Tibial artery (tissue), 4 donors: ENCODE measurements around the gene KIAA2012.
A peak's percentile ranks its signal among the peaks of the same experiment; 100 is the strongest.

ENCODE experiments used
- DNase-seq, 2 donors: peaks; one replicate each; pipeline ENCODE4 v3.0.0-alpha.2; 2019
- H3K27ac ChIP-seq, 2 donors: fragments of 200-600 bp; sonication (generic) in 1 of 2; 1 replicate in 1 of 2; 2 replicates in 1 of 2; pipeline ENCODE4 v1.5.1; 2018 to 2019; ENCODE audit warnings: mild to moderate bottlenecking in 1 of 2
- H3K27me3 ChIP-seq, 2 donors: fragments of 200-600 bp; sonication (generic) in 1 of 2; one replicate each; pipeline versions ENCODE4 v1.5.1 to v1.6.0; 2016 to 2019
- H3K36me3 ChIP-seq, 3 donors: fragments of 200-600 bp; sonication (generic) in 2 of 3; one replicate each; pipeline ENCODE4 v1.5.1; 2016 to 2019; ENCODE audit warnings: mild to moderate bottlenecking in 2 of 3
- H3K4me1 ChIP-seq, 4 donors: fragments of 200-600 bp; sonication (generic) in 2 of 4; 1 replicate in 3 of 4; 2 replicates in 1 of 4; pipeline ENCODE4 v1.5.1; 2016 to 2019
- H3K4me3 ChIP-seq, 2 donors: fragments of 200-600 bp; sonication (generic) in 1 of 2; 1 replicate in 1 of 2; 2 replicates in 1 of 2; pipeline ENCODE4 v1.5.1; 2018 to 2019; ENCODE audit warnings: mild to moderate bottlenecking in 2 of 2
- H3K9me3 ChIP-seq, 3 donors: fragments of 200-600 bp; sonication (generic) in 1 of 3; one replicate each; pipeline ENCODE4 v1.5.1; 2016 to 2019
- intact Hi-C: fragments of 100-400 bp; cut with DNase I; formaldehyde crosslinking; loops from one replicate; pipeline ENCODE4 v1.15.0; 2023; ENCODE audit warnings: low total_unique reads
- TF ChIP-seq, protein P1 (sequence below), 2 experiments: fragments of 200-600 bp in 1 of 2; fragments of 450-650 bp in 1 of 2; IDR thresholded peaks; one replicate each; pipeline ENCODE4 v1.5.1; 2017 to 2019; ENCODE audit warnings: antibody characterized with exemption in 2 of 2, mild to moderate bottlenecking in 1 of 2, moderate library complexity in 1 of 2

Gene KIAA2012

GRCh38 chr2:202034249-202035088, 38.6 kb upstream of the KIAA2012 start:
- intact Hi-C loops: loop anchor here (5.0 kb wide), 4 partner anchors 143 to 343 kb away; partner anchors contain the start of gene BMPR2
- H3K27me3 ChIP-seq: no peaks in the 10 kb centered on the region

GRCh38 chr2:202035089-202035940, 37.7 kb upstream of the KIAA2012 start:
- Histone ChIP-seq H3K27ac (peak overlapping the region; percentile 99), H3K4me1 (peaks cover 0 to 63% (median 38%) of the 10 kb centered on the region in 4 donors), H3K27me3 (no peaks in the 10 kb centered on the region), H3K9me3 (no peaks in the 10 kb centered on the region), H3K4me3 (peak overlapping the region; percentile 81 to 96), H3K36me3 (no peaks in the 10 kb centered on the region)
- peak; percentile 71 to 85 for DNase-seq
- TF ChIP-seq, protein P1, sequence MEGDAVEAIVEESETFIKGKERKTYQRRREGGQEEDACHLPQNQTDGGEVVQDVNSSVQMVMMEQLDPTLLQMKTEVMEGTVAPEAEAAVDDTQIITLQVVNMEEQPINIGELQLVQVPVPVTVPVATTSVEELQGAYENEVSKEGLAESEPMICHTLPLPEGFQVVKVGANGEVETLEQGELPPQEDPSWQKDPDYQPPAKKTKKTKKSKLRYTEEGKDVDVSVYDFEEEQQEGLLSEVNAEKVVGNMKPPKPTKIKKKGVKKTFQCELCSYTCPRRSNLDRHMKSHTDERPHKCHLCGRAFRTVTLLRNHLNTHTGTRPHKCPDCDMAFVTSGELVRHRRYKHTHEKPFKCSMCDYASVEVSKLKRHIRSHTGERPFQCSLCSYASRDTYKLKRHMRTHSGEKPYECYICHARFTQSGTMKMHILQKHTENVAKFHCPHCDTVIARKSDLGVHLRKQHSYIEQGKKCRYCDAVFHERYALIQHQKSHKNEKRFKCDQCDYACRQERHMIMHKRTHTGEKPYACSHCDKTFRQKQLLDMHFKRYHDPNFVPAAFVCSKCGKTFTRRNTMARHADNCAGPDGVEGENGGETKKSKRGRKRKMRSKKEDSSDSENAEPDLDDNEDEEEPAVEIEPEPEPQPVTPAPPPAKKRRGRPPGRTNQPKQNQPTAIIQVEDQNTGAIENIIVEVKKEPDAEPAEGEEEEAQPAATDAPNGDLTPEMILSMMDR (IDR thresholded peaks at IDR 0.05): peak; percentile 50 to 54
- intact Hi-C loops: loop anchor here (5.0 kb wide), 3 partner anchors 142 to 238 kb away; no protein-coding TSS in a partner anchor

More at GRCh38 chr2:202034249-202035088, 38.6 kb upstream of the KIAA2012 start:
- Histone ChIP-seq H3K27ac (peak overlapping the region; percentile 99), H3K9me3 (no peaks in the 10 kb centered on the region), H3K4me3 (peak overlapping the region; percentile 81 to 96), H3K36me3 (no peaks in the 10 kb centered on the region), H3K4me1 (peaks cover 0 to 55% (median 36%) of the 10 kb centered on the region in 4 donors)
- TF ChIP-seq, protein P1 (IDR thresholded peaks at IDR 0.05): peak in 1 of 2 experiments; percentile 4
- peak; percentile 27 to 71 for DNase-seq

DNA sequence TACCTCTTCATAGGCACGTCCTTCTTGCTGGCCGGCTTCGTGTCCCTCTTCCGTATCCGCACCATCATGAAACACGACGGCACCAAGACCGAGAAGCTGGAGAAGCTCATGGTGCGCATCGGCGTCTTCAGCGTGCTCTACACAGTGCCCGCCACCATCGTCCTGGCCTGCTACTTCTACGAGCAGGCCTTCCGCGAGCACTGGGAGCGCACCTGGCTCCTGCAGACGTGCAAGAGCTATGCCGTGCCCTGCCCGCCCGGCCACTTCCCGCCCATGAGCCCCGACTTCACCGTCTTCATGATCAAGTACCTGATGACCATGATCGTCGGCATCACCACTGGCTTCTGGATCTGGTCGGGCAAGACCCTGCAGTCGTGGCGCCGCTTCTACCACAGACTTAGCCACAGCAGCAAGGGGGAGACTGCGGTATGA, 37.1 kb upstream of the KIAA2012 start:
- Histone ChIP-seq H3K4me3 (peak overlapping the region; percentile 81 to 96), H3K27me3 (no peaks in the 10 kb centered on the region), H3K27ac (peak overlapping the region in 1 of 2 donors; percentile 99)

GRCh38 chr2:202036601-202037037, 36.4 kb upstream of the KIAA2012 start:
- Histone ChIP-seq H3K27ac (peak overlapping the region; percentile 58 to 99), H3K9me3 (no peaks in the 10 kb centered on the region), H3K4me3 (peak overlapping the region; percentile 81 to 96), H3K4me1 (peaks cover 0 to 66% (median 38%) of the 10 kb centered on the region in 4 donors), H3K27me3 (no peaks in the 10 kb centered on the region), H3K36me3 (no peaks in the 10 kb centered on the region)
- DNase-seq: no peak
- TF ChIP-seq, protein P1 (IDR thresholded peaks at IDR 0.05): no peak
- intact Hi-C loops: loop anchor here (5.0 kb wide), 3 partner anchors 141 to 239 kb away; no protein-coding TSS in a partner anchor

More for the DNA sequence above, 37.1 kb upstream of the KIAA2012 start:
- peaks cover 0 to 67% (median 38%) of the 10 kb centered on the region in 4 donors for H3K4me1 ChIP-seq
- intact Hi-C loops: loop anchor here (5.0 kb wide), 3 partner anchors 141 to 239 kb away; no protein-coding TSS in a partner anchor
- no peaks in the 10 kb centered on the region for H3K9me3 ChIP-seq
- peak in 1 of 2 donors; percentile 21 for DNase-seq
- H3K36me3 ChIP-seq: no peaks in the 10 kb centered on the region
- TF ChIP-seq, protein P1 (IDR thresholded peaks at IDR 0.05): no peak

DNA sequence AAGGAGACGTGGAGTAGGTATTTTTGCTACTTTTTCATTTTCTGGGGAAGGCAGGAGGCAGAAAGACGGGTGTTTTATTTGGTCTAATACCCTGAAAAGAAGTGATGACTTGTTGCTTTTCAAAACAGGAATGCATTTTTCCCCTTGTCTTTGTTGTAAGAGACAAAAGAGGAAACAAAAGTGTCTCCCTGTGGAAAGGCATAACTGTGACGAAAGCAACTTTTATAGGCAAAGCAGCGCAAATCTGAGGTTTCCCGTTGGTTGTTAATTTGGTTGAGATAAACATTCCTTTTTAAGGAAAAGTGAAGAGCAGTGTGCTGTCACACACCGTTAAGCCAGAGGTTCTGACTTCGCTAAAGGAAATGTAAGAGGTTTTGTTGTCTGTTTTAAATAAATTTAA, 36.0 kb upstream of the KIAA2012 start:
- intact Hi-C loops: loop anchor here (5.0 kb wide), 3 partner anchors 140 to 240 kb away; no protein-coding TSS in a partner anchor
- DNase-seq: no peak
- TF ChIP-seq, protein P1 (IDR thresholded peaks at IDR 0.05): no peak

More for the DNA sequence above, 36.0 kb upstream of the KIAA2012 start:
- H3K4me3 ChIP-seq: peak overlapping the region; percentile 81 to 96
- no peaks in the 10 kb centered on the region for H3K27me3 ChIP-seq
- no peaks in the 10 kb centered on the region for H3K36me3 ChIP-seq
- peak overlapping the region; percentile 58 to 99 for H3K27ac ChIP-seq
- no peaks in the 10 kb centered on the region for H3K9me3 ChIP-seq
- peaks cover 0 to 61% (median 36%) of the 10 kb centered on the region in 4 donors for H3K4me1 ChIP-seq
